Karpas-422 (cell line): ENCODE measurements around the gene GLRA1. TPM values are rescaled to one million over a fixed set of nuclear protein-coding genes. Genes with fewer than 3 reads are reported as not detected.

Experiments used
- DNase-seq: peaks from one replicate; pipeline ENCODE4 v3.0.0-alpha.2; 2015
- H2AFZ ChIP-seq: fragments of 200-600 bp; sonication (generic); 2 replicates; pipeline ENCODE4 v1.6.1; 2014; ENCODE audit warnings: antibody characterized with exemption, low read length, mixed read lengths
- H3K27ac ChIP-seq: fragments of 200-600 bp; sonication (generic); 2 replicates; pipeline ENCODE4 v1.5.1; 2014; ENCODE audit warnings: mild to moderate bottlenecking, low read length, moderate library complexity
- H3K27me3 ChIP-seq: fragments of 200-600 bp; sonication (generic); 2 replicates; pipeline ENCODE4 v1.6.1; 2014; ENCODE audit warnings: low read length, mixed read lengths
- H3K36me3 ChIP-seq: fragments of 200-600 bp; sonication (generic); 2 replicates; pipeline ENCODE4 v1.6.1; 2014; ENCODE audit warnings: low read length, mixed read lengths; ENCODE audit not compliant: insufficient read depth
- H3K4me1 ChIP-seq: fragments of 200-600 bp; sonication (generic); 2 replicates; pipeline ENCODE4 v1.6.1; 2014; ENCODE audit warnings: mild to moderate bottlenecking, low read length, mixed read lengths
- H3K4me2 ChIP-seq: fragments of 200-600 bp; sonication (generic); 2 replicates; pipeline ENCODE4 v1.6.1; 2014; ENCODE audit warnings: low read length, low read depth, mild to moderate bottlenecking; ENCODE audit not compliant: poor library complexity, severe bottlenecking
- H3K4me3 ChIP-seq: fragments of 200-600 bp; sonication (generic); 2 replicates; pipeline ENCODE4 v1.5.1; 2014; ENCODE audit warnings: mild to moderate bottlenecking, antibody characterized with exemption, low read length, mixed read lengths
- H3K79me2 ChIP-seq: fragments of 200-600 bp; sonication (generic); 2 replicates; pipeline ENCODE4 v1.6.1; 2014; ENCODE audit warnings: mild to moderate bottlenecking, low read length, mixed read lengths
- H3K9ac ChIP-seq: fragments of 200-600 bp; sonication (generic); 2 replicates; pipeline ENCODE4 v1.6.0; 2014; ENCODE audit warnings: low read length
- H3K9me2 ChIP-seq: fragments of 200-600 bp; sonication (generic), shearing (Covaris generic); replicated peaks from 2 replicates; pipeline ENCODE4 v1.6.0; 2014; ENCODE audit warnings: mild to moderate bottlenecking, low read length, moderate library complexity; ENCODE audit not compliant: insufficient read depth
- H3K9me3 ChIP-seq: fragments of 300-700, 200-600 bp; sonication (generic); 2 replicates; pipeline ENCODE4 v1.6.1; 2014; ENCODE audit warnings: low read length, mixed read lengths
- H4K20me1 ChIP-seq: fragments of 200-600 bp; sonication (generic); 2 replicates; pipeline ENCODE4 v1.6.1; 2014; ENCODE audit warnings: mild to moderate bottlenecking, antibody characterized with exemption, low read length, low read depth; ENCODE audit not compliant: insufficient read depth
- total RNA-seq: library from RNA; depleted of rRNA; stranded (reverse); fragments of >200 nt; shearing (Covaris generic); gene quantifications from 2 replicates; pipeline ENCODE4 v1.2.3, GENCODE V29; 2014; ENCODE audit warnings: low replicate concordance

GLRA1 gene
- total RNA-seq, 1 experiment from 2014 or later, result not detected

DNA sequence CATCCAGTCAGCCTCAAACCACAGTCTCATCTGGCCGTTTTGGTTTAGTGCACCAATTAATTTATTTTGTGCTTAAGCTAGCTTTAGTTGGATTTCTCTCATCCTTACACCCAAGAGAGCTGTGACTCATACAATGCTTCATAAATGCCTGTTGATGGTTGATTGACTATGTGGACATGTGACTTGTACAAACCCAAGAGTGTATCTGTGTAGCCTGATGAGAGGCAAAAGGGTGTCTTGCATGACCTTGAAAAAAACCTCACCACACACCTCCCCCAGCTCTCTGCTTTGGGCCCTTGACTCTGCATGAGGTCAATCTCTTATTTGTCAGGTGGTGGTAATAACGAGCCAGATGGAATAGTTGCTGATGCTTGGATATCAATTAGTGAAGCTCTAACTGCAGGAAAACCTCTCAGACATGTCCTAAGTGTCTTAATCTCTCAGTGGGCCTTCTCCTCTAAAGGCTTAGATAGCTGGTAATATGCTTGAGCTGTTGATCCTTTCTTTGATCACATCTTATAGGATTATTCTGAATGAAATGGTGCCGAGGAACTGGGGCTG lies 10.6 kb upstream of the GLRA1 start:
- H4K20me1 ChIP-seq, result no peaks in the 10 kb centered on the region
- H3K27ac ChIP-seq, result no peak overlapping the region
- no peak overlapping the region for H2AFZ ChIP-seq
- H3K27me3 ChIP-seq, result no peaks in the 10 kb centered on the region
- no peaks in the 10 kb centered on the region for H3K4me1 ChIP-seq
- no peak overlapping the region for H3K4me3 ChIP-seq
- no peaks in the 10 kb centered on the region for H3K9me3 ChIP-seq
- H3K9me2 ChIP-seq, result no peaks in the 10 kb centered on the region
- H3K36me3 ChIP-seq, result no peaks in the 10 kb centered on the region
- no peak for DNase-seq
- H3K4me2 ChIP-seq, result no peak overlapping the region
- no peak overlapping the region for H3K9ac ChIP-seq
- no peaks in the 10 kb centered on the region for H3K79me2 ChIP-seq

DNA sequence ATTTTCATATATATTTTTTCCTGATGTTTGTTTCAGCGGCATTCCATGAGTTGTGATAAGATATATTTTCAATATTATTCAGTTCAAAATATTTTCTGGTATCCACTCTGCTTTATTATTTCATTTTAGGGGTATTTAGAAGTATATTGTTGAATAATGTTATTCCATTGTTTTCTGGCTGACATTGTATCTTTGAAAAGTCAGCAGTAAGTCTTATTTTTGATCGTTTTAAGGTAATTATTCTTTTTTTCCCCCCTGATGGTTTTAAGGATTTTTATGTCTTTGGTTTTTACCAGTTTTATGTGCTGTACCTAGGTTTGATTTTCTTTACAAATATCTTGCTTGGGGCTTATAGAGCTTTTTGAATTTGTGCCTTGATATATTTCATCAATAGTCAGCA lies 6.6 kb upstream of the GLRA1 start:
- Histone ChIP-seq H2AFZ (no peak overlapping the region), H3K79me2 (no peaks in the 10 kb centered on the region), H3K4me2 (no peak overlapping the region), H3K9ac (no peak overlapping the region), H3K9me3 (no peaks in the 10 kb centered on the region), H3K36me3 (no peaks in the 10 kb centered on the region), H3K4me3 (no peak overlapping the region), H3K27ac (no peak overlapping the region), H4K20me1 (no peaks in the 10 kb centered on the region), H3K9me2 (no peaks in the 10 kb centered on the region), H3K27me3 (no peaks in the 10 kb centered on the region), H3K4me1 (no peaks in the 10 kb centered on the region)
- no peak for DNase-seq

GRCh38 chr5:151926188-151926587 lies 1.5 kb upstream of the GLRA1 start:
- Histone ChIP-seq H3K4me3 (no peak overlapping the region), H3K9ac (no peak overlapping the region), H4K20me1 (no peaks in the 10 kb centered on the region), H3K9me3 (no peaks in the 10 kb centered on the region), H3K4me1 (no peaks in the 10 kb centered on the region), H3K9me2 (no peaks in the 10 kb centered on the region), H3K27me3 (no peaks in the 10 kb centered on the region), H2AFZ (no peak overlapping the region), H3K79me2 (no peaks in the 10 kb centered on the region), H3K36me3 (no peaks in the 10 kb centered on the region), H3K4me2 (no peak overlapping the region), H3K27ac (no peak overlapping the region)
- DNase-seq, result no peak

GRCh38 chr5:151925340-151925739 lies 689 bp upstream of the GLRA1 start:
- no peak overlapping the region for H3K9ac ChIP-seq
- no peaks in the 10 kb centered on the region for H3K9me2 ChIP-seq
- no peak overlapping the region for H3K4me2 ChIP-seq
- H2AFZ ChIP-seq, result no peak overlapping the region
- no peak overlapping the region for H3K4me3 ChIP-seq
- H4K20me1 ChIP-seq, result no peaks in the 10 kb centered on the region
- H3K79me2 ChIP-seq, result no peaks in the 10 kb centered on the region
- H3K27me3 ChIP-seq, result no peaks in the 10 kb centered on the region
- no peaks in the 10 kb centered on the region for H3K4me1 ChIP-seq
- H3K9me3 ChIP-seq, result no peaks in the 10 kb centered on the region
- no peak overlapping the region for H3K27ac ChIP-seq
- no peak for DNase-seq
- H3K36me3 ChIP-seq, result no peaks in the 10 kb centered on the region

GRCh38 chr5:151923866-151924476 lies 680 bp downstream of the GLRA1 start:
- Histone ChIP-seq H3K9ac (no peak overlapping the region), H3K27ac (no peak overlapping the region), H3K79me2 (no peaks in the 10 kb centered on the region), H3K4me3 (no peak overlapping the region), H4K20me1 (no peaks in the 10 kb centered on the region), H3K9me3 (no peaks in the 10 kb centered on the region), H3K4me1 (no peaks in the 10 kb centered on the region), H3K36me3 (no peaks in the 10 kb centered on the region), H3K4me2 (no peak overlapping the region), H3K27me3 (no peaks in the 10 kb centered on the region), H2AFZ (no peak overlapping the region), H3K9me2 (no peaks in the 10 kb centered on the region)
- DNase-seq, result no peak

DNA sequence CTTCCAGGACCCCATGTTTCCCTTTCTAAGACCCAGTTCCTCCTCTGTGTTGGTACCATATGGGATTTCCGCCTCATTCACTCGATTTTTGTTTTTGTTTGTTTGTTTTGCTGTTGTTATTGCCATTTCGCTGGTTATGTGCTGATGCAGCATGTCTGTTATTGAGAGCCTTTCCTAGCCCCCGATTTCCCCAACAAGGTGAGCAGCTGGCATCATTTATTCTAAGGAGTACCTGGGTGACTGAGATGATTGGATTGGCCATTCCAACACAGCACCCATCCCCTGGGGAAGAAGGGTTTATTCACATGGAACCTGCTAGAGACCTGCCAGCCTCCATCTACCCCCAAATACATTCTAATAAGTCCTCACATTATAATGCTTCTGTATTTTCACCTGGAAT lies 2.7 kb downstream of the GLRA1 start:
- Histone ChIP-seq H3K36me3 (no peaks in the 10 kb centered on the region), H4K20me1 (no peaks in the 10 kb centered on the region), H3K4me1 (no peaks in the 10 kb centered on the region), H2AFZ (no peak overlapping the region), H3K4me3 (no peak overlapping the region), H3K9me3 (no peaks in the 10 kb centered on the region), H3K27me3 (no peaks in the 10 kb centered on the region), H3K9me2 (no peaks in the 10 kb centered on the region), H3K4me2 (no peak overlapping the region), H3K79me2 (no peaks in the 10 kb centered on the region), H3K9ac (no peak overlapping the region), H3K27ac (no peak overlapping the region)
- no peak for DNase-seq

DNA sequence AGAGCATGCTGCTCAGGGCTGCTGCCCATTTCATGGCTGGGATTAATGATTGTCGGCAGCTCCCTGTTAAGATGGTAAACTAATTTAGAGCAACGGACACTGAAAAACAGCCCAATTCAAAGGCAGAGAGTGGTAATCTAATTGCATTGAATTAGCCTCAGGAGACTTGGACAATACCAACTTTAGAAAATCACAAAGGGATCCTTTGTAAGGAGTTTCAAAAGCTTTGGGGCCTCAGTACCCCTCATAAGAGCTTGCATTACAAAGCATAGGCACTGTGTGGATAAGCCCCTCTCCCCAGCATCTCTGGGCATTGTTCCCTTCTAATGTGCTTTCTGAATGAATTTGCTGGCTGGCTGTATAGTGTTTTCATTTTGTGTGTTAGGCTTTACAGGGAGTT lies 6.7 kb downstream of the GLRA1 start:
- no peak overlapping the region for H3K27ac ChIP-seq
- H3K9me3 ChIP-seq, result no peaks in the 10 kb centered on the region

GRCh38 chr5:151913425-151913824 lies 11.2 kb downstream of the GLRA1 start:
- no peak overlapping the region for H3K27ac ChIP-seq
- no peak overlapping the region for H3K4me3 ChIP-seq
- H2AFZ ChIP-seq, result no peak overlapping the region
- H4K20me1 ChIP-seq, result no peaks in the 10 kb centered on the region
- H3K4me2 ChIP-seq, result no peak overlapping the region
- H3K79me2 ChIP-seq, result no peaks in the 10 kb centered on the region
- no peaks in the 10 kb centered on the region for H3K36me3 ChIP-seq
- H3K9me3 ChIP-seq, result no peaks in the 10 kb centered on the region
- H3K9ac ChIP-seq, result no peak overlapping the region
- no peaks in the 10 kb centered on the region for H3K4me1 ChIP-seq
- no peaks in the 10 kb centered on the region for H3K27me3 ChIP-seq
- H3K9me2 ChIP-seq, result no peaks in the 10 kb centered on the region
- no peak for DNase-seq

More for the DNA sequence above, 6.7 kb downstream of the GLRA1 start:
- Histone ChIP-seq H3K4me3 (no peak overlapping the region), H3K36me3 (no peaks in the 10 kb centered on the region), H4K20me1 (no peaks in the 10 kb centered on the region), H3K9ac (no peak overlapping the region), H3K9me2 (no peaks in the 10 kb centered on the region), H3K4me1 (no peaks in the 10 kb centered on the region), H3K79me2 (no peaks in the 10 kb centered on the region), H3K27me3 (no peaks in the 10 kb centered on the region), H3K4me2 (no peak overlapping the region), H2AFZ (no peak overlapping the region)
- DNase-seq, result no peak
